ENCODE results near the gene ADAMTS2.

DNA sequence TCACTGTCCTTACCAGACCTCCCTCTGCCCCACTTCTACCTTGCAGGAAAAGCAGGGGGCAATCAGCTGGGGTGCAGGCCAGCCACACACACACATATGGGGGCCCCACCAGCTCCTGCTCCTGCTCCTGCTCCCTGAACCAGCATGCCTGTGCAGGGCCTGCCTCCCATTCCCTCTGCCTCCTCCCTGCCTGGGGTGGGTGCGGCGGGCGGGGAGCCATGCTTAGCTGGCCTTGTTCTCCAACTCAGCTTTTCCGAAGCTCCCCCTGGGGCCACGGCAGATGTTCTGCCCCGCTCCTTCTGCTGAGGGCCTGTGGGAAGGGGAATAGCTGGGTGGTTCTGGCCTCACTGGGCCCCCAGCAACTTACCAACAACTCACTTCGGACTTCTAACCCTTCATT is 195.2 kb downstream of the ADAMTS2 start:
- TF ChIP-seq, protein P1, sequence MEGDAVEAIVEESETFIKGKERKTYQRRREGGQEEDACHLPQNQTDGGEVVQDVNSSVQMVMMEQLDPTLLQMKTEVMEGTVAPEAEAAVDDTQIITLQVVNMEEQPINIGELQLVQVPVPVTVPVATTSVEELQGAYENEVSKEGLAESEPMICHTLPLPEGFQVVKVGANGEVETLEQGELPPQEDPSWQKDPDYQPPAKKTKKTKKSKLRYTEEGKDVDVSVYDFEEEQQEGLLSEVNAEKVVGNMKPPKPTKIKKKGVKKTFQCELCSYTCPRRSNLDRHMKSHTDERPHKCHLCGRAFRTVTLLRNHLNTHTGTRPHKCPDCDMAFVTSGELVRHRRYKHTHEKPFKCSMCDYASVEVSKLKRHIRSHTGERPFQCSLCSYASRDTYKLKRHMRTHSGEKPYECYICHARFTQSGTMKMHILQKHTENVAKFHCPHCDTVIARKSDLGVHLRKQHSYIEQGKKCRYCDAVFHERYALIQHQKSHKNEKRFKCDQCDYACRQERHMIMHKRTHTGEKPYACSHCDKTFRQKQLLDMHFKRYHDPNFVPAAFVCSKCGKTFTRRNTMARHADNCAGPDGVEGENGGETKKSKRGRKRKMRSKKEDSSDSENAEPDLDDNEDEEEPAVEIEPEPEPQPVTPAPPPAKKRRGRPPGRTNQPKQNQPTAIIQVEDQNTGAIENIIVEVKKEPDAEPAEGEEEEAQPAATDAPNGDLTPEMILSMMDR (conservative IDR thresholded peaks at IDR 0.05; ENCODE audit: low read depth, low read length): no peak
- TF ChIP-seq EZH2phosphoT487 (IDR thresholded peaks at IDR 0.05; ENCODE audit: borderline replicate concordance, low read length): no peak
